Effector memory CD4-positive, alpha-beta T cell (primary cell): Measurements from ENCODE around the gene RNF135.
"Not testable (repeated sequence)": the region's sequence is repeated elsewhere in the genome, so short reads cannot be mapped to it uniquely, and the experiment has no call there.

Source experiments
- DNase-seq, 3 donors: peaks; one replicate each; pipeline ENCODE4 v3.0.0-alpha.2; 2020
- H3K27ac ChIP-seq: 2 replicates; pipeline ENCODE4 v1.7.0; 2013; ENCODE audit warnings: mild to moderate bottlenecking, low read length, moderate library complexity; ENCODE audit not compliant: insufficient read depth, poor library complexity, severe bottlenecking
- H3K27me3 ChIP-seq: replicated peaks from 2 replicates; pipeline ENCODE4 v1.7.0; 2013; ENCODE audit warnings: mild to moderate bottlenecking, low read length; ENCODE audit not compliant: insufficient read depth, control insufficient read depth, poor library complexity, severe bottlenecking
- H3K36me3 ChIP-seq: 2 replicates; pipeline ENCODE4 v1.7.0; 2013; ENCODE audit warnings: mild to moderate bottlenecking, low read length, moderate library complexity; ENCODE audit not compliant: control insufficient read depth, insufficient read depth
- H3K4me1 ChIP-seq: 2 replicates; pipeline ENCODE4 v1.7.0; 2013; ENCODE audit warnings: low read length, mild to moderate bottlenecking; ENCODE audit not compliant: control insufficient read depth, insufficient read depth, poor library complexity, severe bottlenecking
- H3K4me3 ChIP-seq: 2 replicates; pipeline ENCODE4 v1.7.0; 2013; ENCODE audit warnings: low read length, low read depth, mild to moderate bottlenecking; ENCODE audit not compliant: insufficient read depth, poor library complexity, severe bottlenecking
- H3K9me3 ChIP-seq: 2 replicates; pipeline ENCODE4 v1.7.0; 2013; ENCODE audit warnings: mild to moderate bottlenecking, low read length, moderate library complexity; ENCODE audit not compliant: control insufficient read depth

RNF135 gene

GRCh38 chr17:31015639-31016038 lies 44.8 kb downstream of the RNF135 start:
- H3K27ac ChIP-seq = no peak overlapping the region
- no peaks in the 10 kb centered on the region for H3K27me3 ChIP-seq
- no peaks in the 10 kb centered on the region for H3K4me1 ChIP-seq
- no peak overlapping the region for H3K4me3 ChIP-seq
- H3K9me3 ChIP-seq = no peaks in the 10 kb centered on the region
- no peak for DNase-seq
- H3K36me3 ChIP-seq = no peaks in the 10 kb centered on the region

- Histone ChIP-seq H3K9me3 (no peaks in the 10 kb centered on the region), H3K27me3 (no peaks in the 10 kb centered on the region), H3K4me3 (no peak overlapping the region)
These were observed 48.2 kb downstream of the RNF135 start for GRCh38 chr17:31019004-31019403.

GRCh38 chr17:31023171-31023570 lies 52.3 kb downstream of the RNF135 start:
- H3K27me3 ChIP-seq, H3K9me3 ChIP-seq, DNase-seq, H3K4me3 ChIP-seq, H3K27ac ChIP-seq, H3K4me1 ChIP-seq, H3K36me3 ChIP-seq: not testable (repeated sequence)

More at GRCh38 chr17:31019004-31019403, 48.2 kb downstream of the RNF135 start:
- H3K27ac ChIP-seq = no peak overlapping the region
- DNase-seq = no peak
- H3K36me3 ChIP-seq = no peaks in the 10 kb centered on the region
- no peaks in the 10 kb centered on the region for H3K4me1 ChIP-seq

DNA sequence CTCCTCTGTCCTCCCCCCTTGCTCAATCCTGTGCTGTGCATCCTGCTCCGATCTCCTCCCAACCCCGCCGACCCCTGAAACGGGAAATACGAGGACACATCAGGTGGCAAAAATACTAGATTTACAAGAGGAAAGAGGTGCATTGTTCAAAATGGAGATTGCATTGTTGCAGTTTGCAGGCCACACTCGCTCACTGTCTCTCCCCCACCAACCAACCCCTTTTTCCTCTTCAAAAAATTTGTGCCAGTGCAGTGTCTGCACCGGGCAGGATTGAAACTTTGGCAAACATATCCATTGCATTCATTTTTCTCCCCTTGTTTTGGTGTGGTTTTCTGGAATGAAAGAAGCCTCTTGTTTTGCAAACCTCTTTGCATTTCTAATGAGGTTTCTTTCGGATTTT lies 61.0 kb downstream of the RNF135 start:
- Histone ChIP-seq H3K27me3 (no peaks in the 10 kb centered on the region), H3K27ac (no peak overlapping the region), H3K36me3 (no peaks in the 10 kb centered on the region), H3K4me1 (no peaks in the 10 kb centered on the region), H3K9me3 (no peaks in the 10 kb centered on the region), H3K4me3 (no peak overlapping the region)
- no peak for DNase-seq

- DNase-seq, H3K9me3 ChIP-seq, H3K27ac ChIP-seq, H3K4me3 ChIP-seq, H3K4me1 ChIP-seq, H3K36me3 ChIP-seq, H3K27me3 ChIP-seq: not testable (repeated sequence)
These were observed 64.8 kb downstream of the RNF135 start for GRCh38 chr17:31035611-31036010.

- DNase-seq, H3K27ac ChIP-seq: not testable (repeated sequence)
These were observed 70.0 kb downstream of the RNF135 start for GRCh38 chr17:31040837-31041236.

GRCh38 chr17:31042378-31042777 lies 71.5 kb downstream of the RNF135 start:
- not testable (repeated sequence) for H3K27ac ChIP-seq, H3K27me3 ChIP-seq, H3K4me3 ChIP-seq, DNase-seq, H3K4me1 ChIP-seq, H3K9me3 ChIP-seq, H3K36me3 ChIP-seq

More at GRCh38 chr17:31040837-31041236, 70.0 kb downstream of the RNF135 start:
- H3K4me1 ChIP-seq, H3K27me3 ChIP-seq, H3K36me3 ChIP-seq, H3K4me3 ChIP-seq, H3K9me3 ChIP-seq: not testable (repeated sequence)

- H3K36me3 ChIP-seq, DNase-seq, H3K4me1 ChIP-seq, H3K27ac ChIP-seq, H3K9me3 ChIP-seq, H3K27me3 ChIP-seq, H3K4me3 ChIP-seq: not testable (repeated sequence)
These were observed 76.1 kb downstream of the RNF135 start for GRCh38 chr17:31046856-31047425.

- H3K9me3 ChIP-seq = no peaks in the 10 kb centered on the region
- no peak overlapping the region for H3K27ac ChIP-seq
- no peaks in the 10 kb centered on the region for H3K4me1 ChIP-seq
- DNase-seq = no peak
- H3K36me3 ChIP-seq = no peaks in the 10 kb centered on the region
- no peak overlapping the region for H3K4me3 ChIP-seq
- no peaks in the 10 kb centered on the region for H3K27me3 ChIP-seq
These were observed 77.3 kb downstream of the RNF135 start for GRCh38 chr17:31048142-31048541.

DNA sequence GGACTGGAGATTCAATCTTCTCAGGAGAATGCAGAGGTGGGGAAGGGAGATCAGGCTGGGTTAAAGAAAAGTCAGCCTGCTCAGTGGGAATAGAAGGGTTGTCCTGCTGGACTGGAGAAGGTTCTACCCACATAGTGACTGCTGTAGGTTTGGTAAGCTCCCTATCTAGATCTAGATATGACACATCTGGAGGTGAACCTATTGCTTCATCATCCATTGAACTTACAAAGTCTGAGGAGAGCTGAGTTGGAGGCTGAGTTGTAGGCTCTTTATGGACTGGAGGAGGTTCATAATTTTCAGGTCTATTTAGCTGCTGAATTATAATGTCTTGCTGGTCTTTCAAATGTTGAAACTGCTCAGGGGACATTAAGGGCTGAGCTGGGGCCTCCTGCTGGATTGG lies 77.9 kb downstream of the RNF135 start:
- Histone ChIP-seq H3K4me3 (no peak overlapping the region), H3K36me3 (no peaks in the 10 kb centered on the region), H3K9me3 (no peaks in the 10 kb centered on the region), H3K4me1 (no peaks in the 10 kb centered on the region), H3K27ac (no peak overlapping the region), H3K27me3 (no peaks in the 10 kb centered on the region)
- no peak for DNase-seq
